ENCODE measurements around the gene CHFR.

- no peak for TF ChIP-seq CTCF (IDR thresholded peaks at IDR 0.05)
- TF ChIP-seq POLR2A (IDR thresholded peaks at IDR 0.05) = no peak
These were observed 74.6 kb downstream of the CHFR start for GRCh38 chr12:132812631-132813305.

All from heart left ventricle (tissue), 13 donors.